Choroid plexus epithelial cell (primary cell): ENCODE measurements around the gene RNFT2.

Experiments used
- DNase-seq: peaks from one replicate; pipeline ENCODE4 v3.0.0-alpha.2; 2010; ENCODE audit warnings: low read depth
- H3K4me3 ChIP-seq: 2 replicates; pipeline ENCODE4 v1.5.1; 2011; ENCODE audit warnings: low read depth, mild to moderate bottlenecking, control low read depth, low read length, moderate library complexity
- TF ChIP-seq, protein P1 (sequence below): conservative IDR thresholded peaks from 2 replicates; pipeline ENCODE4 v1.5.1; 2011; ENCODE audit warnings: low read depth, mild to moderate bottlenecking, control low read depth, inconsistent platforms, low read length, moderate library complexity

RNFT2 gene

DNA sequence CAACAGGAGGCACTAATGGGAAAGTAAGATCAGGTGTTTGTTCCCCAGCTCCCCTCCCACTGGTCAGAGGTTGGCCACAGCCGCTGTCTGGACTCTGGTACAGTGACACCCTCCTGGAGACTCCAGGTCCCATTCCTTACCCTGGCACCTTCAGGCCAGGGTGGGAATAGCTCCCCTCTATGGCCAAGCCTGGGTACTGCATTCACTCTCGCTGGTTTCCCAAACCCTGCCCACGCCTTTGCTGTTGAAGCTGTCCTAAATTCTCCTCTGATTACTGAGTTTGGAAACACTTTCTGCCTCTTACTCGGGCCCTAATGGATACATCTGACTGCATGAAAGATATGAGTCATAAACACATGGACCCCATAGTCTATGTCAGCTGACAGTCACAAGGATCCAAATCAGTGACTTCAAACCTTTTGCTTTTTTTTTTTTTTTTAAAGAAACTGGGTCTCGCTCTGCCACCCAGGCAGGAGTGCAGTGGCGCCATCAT is 125.2 kb downstream of the RNFT2 start:
- peak; percentile 55 for DNase-seq
- no peak overlapping the region for H3K4me3 ChIP-seq
- TF ChIP-seq, protein P1, sequence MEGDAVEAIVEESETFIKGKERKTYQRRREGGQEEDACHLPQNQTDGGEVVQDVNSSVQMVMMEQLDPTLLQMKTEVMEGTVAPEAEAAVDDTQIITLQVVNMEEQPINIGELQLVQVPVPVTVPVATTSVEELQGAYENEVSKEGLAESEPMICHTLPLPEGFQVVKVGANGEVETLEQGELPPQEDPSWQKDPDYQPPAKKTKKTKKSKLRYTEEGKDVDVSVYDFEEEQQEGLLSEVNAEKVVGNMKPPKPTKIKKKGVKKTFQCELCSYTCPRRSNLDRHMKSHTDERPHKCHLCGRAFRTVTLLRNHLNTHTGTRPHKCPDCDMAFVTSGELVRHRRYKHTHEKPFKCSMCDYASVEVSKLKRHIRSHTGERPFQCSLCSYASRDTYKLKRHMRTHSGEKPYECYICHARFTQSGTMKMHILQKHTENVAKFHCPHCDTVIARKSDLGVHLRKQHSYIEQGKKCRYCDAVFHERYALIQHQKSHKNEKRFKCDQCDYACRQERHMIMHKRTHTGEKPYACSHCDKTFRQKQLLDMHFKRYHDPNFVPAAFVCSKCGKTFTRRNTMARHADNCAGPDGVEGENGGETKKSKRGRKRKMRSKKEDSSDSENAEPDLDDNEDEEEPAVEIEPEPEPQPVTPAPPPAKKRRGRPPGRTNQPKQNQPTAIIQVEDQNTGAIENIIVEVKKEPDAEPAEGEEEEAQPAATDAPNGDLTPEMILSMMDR: peak; percentile 65

GRCh38 chr12:116864371-116865160 is 126.5 kb downstream of the RNFT2 start:
- peak; percentile 78 for DNase-seq
- TF ChIP-seq, protein P1: no peak
- no peak overlapping the region for H3K4me3 ChIP-seq

DNA sequence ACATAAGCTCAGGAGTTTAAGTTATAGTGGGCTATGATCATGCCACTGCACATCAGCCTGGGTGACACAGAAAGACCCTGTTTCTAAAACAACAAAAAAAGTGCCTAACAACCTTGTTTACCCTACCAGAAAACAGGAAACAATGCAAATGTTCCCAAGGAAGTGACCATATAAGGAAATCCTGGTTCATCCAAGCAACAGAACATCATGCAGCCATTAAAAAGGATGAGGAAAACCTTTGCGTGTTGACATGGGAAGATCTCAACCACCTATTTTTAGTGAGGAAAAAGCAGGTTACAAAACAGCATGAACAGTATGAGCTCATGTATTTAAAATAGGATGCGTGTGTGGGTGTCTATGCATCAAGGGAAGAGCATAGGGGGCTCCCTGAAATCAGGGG is 129.4 kb downstream of the RNFT2 start:
- no peak overlapping the region for H3K4me3 ChIP-seq
- TF ChIP-seq, protein P1: no peak
- DNase-seq: no peak

DNA sequence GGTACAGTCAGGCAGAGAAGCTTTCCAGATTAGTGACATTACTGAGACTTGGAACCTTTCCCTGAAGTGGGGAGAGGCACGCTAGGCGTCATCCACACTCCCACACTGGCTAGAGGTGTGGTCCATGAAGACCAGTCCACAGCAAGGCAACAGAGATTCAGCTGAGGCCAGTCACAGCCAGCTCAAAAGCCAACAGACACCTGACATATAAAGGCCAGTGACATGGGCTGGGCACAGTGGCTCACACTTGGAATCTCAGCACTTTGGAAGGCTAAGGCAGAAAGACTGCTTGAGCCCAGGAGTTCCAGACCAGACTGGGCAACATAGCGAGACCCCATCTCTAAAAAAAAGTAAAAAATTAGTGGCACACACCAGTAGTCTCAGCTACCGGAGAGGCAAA is 132.2 kb downstream of the RNFT2 start:
- H3K4me3 ChIP-seq: no peak overlapping the region
- TF ChIP-seq, protein P1: no peak
- no peak for DNase-seq

DNA sequence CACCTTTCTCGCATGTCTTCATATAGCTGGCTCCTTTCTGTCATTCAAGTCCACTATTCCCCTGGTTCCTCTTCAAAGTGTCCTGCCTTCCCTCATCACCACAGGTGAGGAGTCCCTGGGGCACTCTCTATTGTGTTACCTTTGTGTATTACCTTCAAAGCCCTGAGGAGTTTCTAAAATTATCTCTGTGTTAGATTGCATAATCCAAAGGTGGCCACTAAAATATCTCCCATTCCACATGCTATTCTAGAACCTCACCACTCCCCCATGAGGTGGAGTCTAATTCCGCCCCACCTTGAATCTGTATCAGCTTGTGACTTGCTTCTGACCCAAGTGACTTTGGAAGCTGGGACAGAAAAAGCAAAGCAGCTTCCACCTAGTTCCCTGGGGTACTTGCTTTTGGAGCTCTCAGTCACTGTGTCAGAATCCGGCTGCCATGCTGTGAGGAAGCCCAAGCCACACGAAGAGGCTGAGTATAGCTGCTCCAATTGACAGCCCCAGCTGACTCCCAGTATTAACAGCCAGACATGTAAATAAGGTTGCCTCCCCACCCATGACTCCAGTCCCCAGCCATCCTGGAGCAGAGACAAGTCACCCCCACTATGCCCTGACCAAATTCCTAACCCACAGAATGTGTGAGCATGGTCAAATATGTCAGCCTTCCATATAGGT is 136.3 kb downstream of the RNFT2 start:
- TF ChIP-seq, protein P1: no peak
- no peak for DNase-seq
- no peak overlapping the region for H3K4me3 ChIP-seq

DNA sequence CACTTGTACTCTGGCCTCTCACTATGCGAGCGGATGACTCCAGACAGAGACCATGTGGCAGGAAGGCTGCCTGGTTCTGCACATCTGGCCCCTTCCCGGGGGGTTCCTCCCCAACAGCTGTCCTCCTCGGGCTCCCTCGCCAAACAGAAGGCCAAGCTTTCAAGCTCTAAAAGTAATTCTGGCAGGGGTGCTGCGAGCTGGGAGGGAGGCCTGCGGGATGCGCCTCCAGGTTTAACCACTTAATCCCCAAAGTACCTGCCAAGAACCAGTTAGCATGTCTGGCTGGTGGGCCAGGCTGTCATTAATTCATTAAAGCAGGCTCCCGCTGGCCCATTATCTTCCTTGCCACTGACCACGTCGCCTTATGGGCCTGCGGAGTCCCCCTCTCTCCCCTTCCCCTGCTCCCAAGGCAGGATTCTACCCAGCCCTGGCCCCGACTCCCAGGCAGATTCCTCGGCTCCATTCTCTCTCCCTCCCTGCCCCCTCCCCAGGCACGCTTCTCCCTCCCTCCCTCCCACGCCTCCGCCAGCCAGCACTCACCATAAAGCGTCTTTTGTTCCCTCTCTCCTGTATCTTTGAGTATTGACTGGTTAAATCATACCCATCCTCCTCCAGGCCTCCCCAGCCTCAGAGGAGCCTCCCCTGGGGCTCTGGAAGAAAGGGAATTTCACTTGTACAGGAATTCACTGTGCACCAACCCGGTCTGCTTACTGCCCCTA is 138.2 kb downstream of the RNFT2 start:
- TF ChIP-seq, protein P1: no peak

More for the DNA sequence above, 138.2 kb downstream of the RNFT2 start:
- no peak overlapping the region for H3K4me3 ChIP-seq
- no peak for DNase-seq
